ENCODE measurements around the gene KCNAB1. TPM values are rescaled to one million over a fixed set of nuclear protein-coding genes. Genes with fewer than 3 reads are reported as not detected.

KCNAB1 gene
- total and polyA plus RNA-seq, 2 experiments from 2014 or later: 0.80 to 1.4 TPM

GRCh38 chr3:156316076-156316475 is 195.7 kb downstream of the KCNAB1 start:
- no peaks in the 10 kb centered on the region for H3K79me2 ChIP-seq
- TF ChIP-seq CTCF (IDR thresholded peaks at IDR 0.05; ENCODE audit: poor library complexity): no peak
- no peak for TF ChIP-seq EZH2 (IDR thresholded peaks at IDR 0.05; ENCODE audit: borderline replicate concordance)
- TF ChIP-seq EZH2phosphoT487 (IDR thresholded peaks at IDR 0.05; ENCODE audit: low read depth, severe bottlenecking, unreplicated experiment): no peak
- DNase-seq (ENCODE audit: low spot score): no peak

GRCh38 chr3:156317462-156318074 is 197.2 kb downstream of the KCNAB1 start:
- Histone ChIP-seq H3K9me3 (ENCODE audit: low read depth) (no peaks in the 10 kb centered on the region), H3K79me2 (no peaks in the 10 kb centered on the region), H3K4me2 (no peak overlapping the region), H3K9me2 (replicated peaks; ENCODE audit: insufficient read depth) (no peaks in the 10 kb centered on the region), H3K36me3 (replicated peaks; ENCODE audit: insufficient read depth, low read depth) (no peaks in the 10 kb centered on the region), H3K27me3 (no peaks in the 10 kb centered on the region), H3K4me1 (ENCODE audit: insufficient read depth) (no peaks in the 10 kb centered on the region), H3K27ac (peak overlapping the region; percentile 42), H3K4me3 (no peak overlapping the region), H4K20me1 (ENCODE audit: insufficient read depth, poor library complexity, severe bottlenecking) (no peaks in the 10 kb centered on the region), H2AFZ (no peak overlapping the region)
- no peak for TF ChIP-seq CTCF (IDR thresholded peaks at IDR 0.05; ENCODE audit: poor library complexity)
- TF ChIP-seq EZH2 (IDR thresholded peaks at IDR 0.05; ENCODE audit: borderline replicate concordance): no peak
- no peak for TF ChIP-seq EZH2phosphoT487 (IDR thresholded peaks at IDR 0.05; ENCODE audit: low read depth, severe bottlenecking, unreplicated experiment)
- WGBS (ENCODE audit: low lambda C conversion rate, missing lambda C conversion rate): 47% methylated on average over 4 of the region's 4 CpGs
- DNase-seq (ENCODE audit: low spot score): peak; percentile 18

More at GRCh38 chr3:156316076-156316475, 195.7 kb downstream of the KCNAB1 start:
- H3K27ac ChIP-seq: no peak overlapping the region
- no peak overlapping the region for H3K4me2 ChIP-seq
- H4K20me1 ChIP-seq (ENCODE audit: insufficient read depth, poor library complexity, severe bottlenecking): no peaks in the 10 kb centered on the region
- no peak overlapping the region for H3K4me3 ChIP-seq
- no peaks in the 10 kb centered on the region for H3K36me3 ChIP-seq (replicated peaks; ENCODE audit: insufficient read depth, low read depth)
- H3K27me3 ChIP-seq: no peaks in the 10 kb centered on the region
- H3K4me1 ChIP-seq (ENCODE audit: insufficient read depth): no peaks in the 10 kb centered on the region
- H2AFZ ChIP-seq: no peak overlapping the region
- H3K9me2 ChIP-seq (replicated peaks; ENCODE audit: insufficient read depth): no peaks in the 10 kb centered on the region
- no peaks in the 10 kb centered on the region for H3K9me3 ChIP-seq (ENCODE audit: low read depth)
- 85% methylated on average over 1 of the region's 1 CpG for WGBS (ENCODE audit: low lambda C conversion rate, missing lambda C conversion rate)

- H3K27ac ChIP-seq: no peak overlapping the region
- TF ChIP-seq CTCF (IDR thresholded peaks at IDR 0.05; ENCODE audit: poor library complexity): no peak
- no peak for TF ChIP-seq EZH2phosphoT487 (IDR thresholded peaks at IDR 0.05; ENCODE audit: low read depth, severe bottlenecking, unreplicated experiment)
- no peak for TF ChIP-seq EZH2 (IDR thresholded peaks at IDR 0.05; ENCODE audit: borderline replicate concordance)
- H3K36me3 ChIP-seq (replicated peaks; ENCODE audit: insufficient read depth, low read depth): no peaks in the 10 kb centered on the region
- H3K4me2 ChIP-seq: no peak overlapping the region
- no peak for DNase-seq (ENCODE audit: low spot score)
- no peak overlapping the region for H3K4me3 ChIP-seq
- 77% methylated on average over 4 of the region's 4 CpGs for WGBS (ENCODE audit: low lambda C conversion rate, missing lambda C conversion rate)
- H3K4me1 ChIP-seq (ENCODE audit: insufficient read depth): no peaks in the 10 kb centered on the region
- H3K27me3 ChIP-seq: no peaks in the 10 kb centered on the region
- no peaks in the 10 kb centered on the region for H3K79me2 ChIP-seq
- no peaks in the 10 kb centered on the region for H3K9me3 ChIP-seq (ENCODE audit: low read depth)
- H2AFZ ChIP-seq: no peak overlapping the region
- no peaks in the 10 kb centered on the region for H3K9me2 ChIP-seq (replicated peaks; ENCODE audit: insufficient read depth)
- H4K20me1 ChIP-seq (ENCODE audit: insufficient read depth, poor library complexity, severe bottlenecking): no peaks in the 10 kb centered on the region
Observed at GRCh38 chr3:156321945-156322344, 201.6 kb downstream of the KCNAB1 start.

Data from hepatocyte (in vitro differentiated cells).